Panc1 (cell line): Measurements from ENCODE around the gene PRR5. TPM values are rescaled to one million over a fixed set of nuclear protein-coding genes. Genes with fewer than 3 reads are reported as not detected.
A peak's percentile ranks its signal among the peaks of the same experiment; 100 is the strongest.

Source experiments
- ATAC-seq: fragments of 200-7000 bp; cut with Tn5 transposase; 2 replicates; pipeline ENCODE4 v1.9.1; 2020; ENCODE audit warnings: mild to moderate bottlenecking, moderate library complexity
- BruUV-seq: library from RNA; stranded (reverse); fragments of 400-500 nt; replicated peaks from 2 replicates; lab custom pipeline; 2021; lab: Mats Ljungman, UMichigan
- CTCF ChIA-PET: fragments of 300-600 bp; sonication (Branson Sonifier 250); formaldehyde crosslinking; loops from one replicate; lab custom pipeline; 2022; ENCODE audit warnings: antibody characterized with exemption; lab: Charles Lee
- POLR2A ChIA-PET: fragments of 300-600 bp; sonication (Branson Sonifier 250); formaldehyde crosslinking; loops from one replicate; lab custom pipeline; 2022; ENCODE audit warnings: antibody characterized with exemption; lab: Charles Lee
- DNase-seq: peaks from one replicate; pipeline ENCODE4 v3.0.0-alpha.2; 2010; ENCODE audit warnings: low read depth, low spot score
- H3K27ac ChIP-seq: 2 replicates; pipeline ENCODE4 v1.5.1; 2011; ENCODE audit warnings: mild to moderate bottlenecking, low read length, inconsistent platforms
- H3K27me3 ChIP-seq: fragments of 200-500 bp; sonication (Bioruptor generic); 2 replicates; pipeline ENCODE4 v1.6.0; 2014; ENCODE audit warnings: low read length, inconsistent platforms; ENCODE audit not compliant: control insufficient read depth, insufficient read depth
- H3K36me3 ChIP-seq: fragments of 200-500 bp; sonication (Bioruptor generic); 2 replicates; pipeline ENCODE4 v1.5.1; 2014; ENCODE audit warnings: inconsistent platforms, mild to moderate bottlenecking, low read length, moderate library complexity; ENCODE audit not compliant: control insufficient read depth, insufficient read depth
- H3K4me1 ChIP-seq: 2 replicates; pipeline ENCODE4 v1.5.1; 2011; ENCODE audit warnings: inconsistent platforms, mild to moderate bottlenecking, low read length, moderate library complexity; ENCODE audit not compliant: control insufficient read depth, insufficient read depth
- H3K4me3 ChIP-seq, 2 experiments: 2 replicates each; pipeline ENCODE4 v1.5.1; 2011 to 2012; ENCODE audit warnings: low read depth in 2 of 2, low read length in 2 of 2, mild to moderate bottlenecking in 2 of 2, inconsistent platforms in 1 of 2, moderate library complexity in 1 of 2
- H3K9me3 ChIP-seq: fragments of 200-500 bp; sonication (Bioruptor generic); 2 replicates; pipeline ENCODE4 v1.5.1; 2014; ENCODE audit warnings: low read depth, mild to moderate bottlenecking, inconsistent platforms, low read length, moderate library complexity; ENCODE audit not compliant: control insufficient read depth, insufficient read depth
- CTCF ChIP-seq: fragments of 450-650 bp; IDR thresholded peaks from 2 replicates; pipeline ENCODE4 v1.5.1; 2017; ENCODE audit warnings: mild to moderate bottlenecking
- POLR2AphosphoS5 ChIP-seq: IDR thresholded peaks from 2 replicates; pipeline ENCODE4 v1.6.1; 2012; ENCODE audit warnings: mild to moderate bottlenecking, low read depth, low read length, moderate library complexity
- REST ChIP-seq, 2 experiments: IDR thresholded peaks; 2 replicates each; pipeline ENCODE4 v1.6.1; 2011 to 2012; ENCODE audit warnings: low read depth in 2 of 2, control low read depth in 1 of 2, low read length in 1 of 2, mild to moderate bottlenecking in 1 of 2, moderate library complexity in 1 of 2; ENCODE audit not compliant: insufficient read depth in 1 of 2
- SIN3A ChIP-seq: IDR thresholded peaks from 2 replicates; pipeline ENCODE4 v1.6.1; 2012; ENCODE audit warnings: low read depth, mild to moderate bottlenecking, low read length, moderate library complexity, borderline replicate concordance; ENCODE audit not compliant: insufficient read depth
- TCF7L2 ChIP-seq: IDR thresholded peaks from 2 replicates; pipeline ENCODE4 v1.6.1; 2011; ENCODE audit warnings: mild to moderate bottlenecking, low read depth, low read length, inconsistent platforms
- in situ Hi-C: cut with HindIII; loops from 2 replicates; pipeline ENCODE4 v1.10.0; 2016; ENCODE audit warnings: low sequenced_read_pairs, low pct_unique_long_range_greater_than_20kb
- intact Hi-C: fragments of 100-400 bp; cut with micrococcal nuclease; formaldehyde crosslinking; loops from one replicate; pipeline ENCODE4 v1.10.0; 2022; ENCODE audit not compliant: unreplicated experiment
- total RNA-seq: library from RNA; stranded (reverse); gene quantifications from one replicate; pipeline ENCODE4 v1.2.1, GENCODE V29; 2021; ENCODE audit not compliant: unreplicated experiment

PRR5 gene
- total RNA-seq, 1 experiment from 2014 or later, result 11.5 TPM

GRCh38 chr22:44703255-44703870, 1.4 kb downstream of the PRR5 start:
- no peak for ATAC-seq
- no peak for DNase-seq
- H3K4me1 ChIP-seq, result peaks cover 11% of the 10 kb centered on the region; the same call in 1 of the 2 replicates
- TF ChIP-seq REST (IDR thresholded peaks at IDR 0.05; ENCODE audit: insufficient read depth in 1 of 2, low read depth in 2 of 2, low read length in 1 of 2) (no peak), CTCF (no peak), TCF7L2 (no peak), SIN3A (no peak), POLR2AphosphoS5 (no peak)
- in situ Hi-C loops (no loop called here), intact Hi-C loops (no loop called here)
- CTCF ChIA-PET, result no interaction called here
- peak overlapping the region; percentile 47 to 48 for H3K4me3 ChIP-seq
- no peak overlapping the region for H3K27ac ChIP-seq
- POLR2A ChIA-PET, result no interaction called here
- no peaks in the 10 kb centered on the region for H3K27me3 ChIP-seq
- BruUV-seq, result no TSS peak
- H3K9me3 ChIP-seq, result no peaks in the 10 kb centered on the region
- no peaks in the 10 kb centered on the region for H3K36me3 ChIP-seq

DNA sequence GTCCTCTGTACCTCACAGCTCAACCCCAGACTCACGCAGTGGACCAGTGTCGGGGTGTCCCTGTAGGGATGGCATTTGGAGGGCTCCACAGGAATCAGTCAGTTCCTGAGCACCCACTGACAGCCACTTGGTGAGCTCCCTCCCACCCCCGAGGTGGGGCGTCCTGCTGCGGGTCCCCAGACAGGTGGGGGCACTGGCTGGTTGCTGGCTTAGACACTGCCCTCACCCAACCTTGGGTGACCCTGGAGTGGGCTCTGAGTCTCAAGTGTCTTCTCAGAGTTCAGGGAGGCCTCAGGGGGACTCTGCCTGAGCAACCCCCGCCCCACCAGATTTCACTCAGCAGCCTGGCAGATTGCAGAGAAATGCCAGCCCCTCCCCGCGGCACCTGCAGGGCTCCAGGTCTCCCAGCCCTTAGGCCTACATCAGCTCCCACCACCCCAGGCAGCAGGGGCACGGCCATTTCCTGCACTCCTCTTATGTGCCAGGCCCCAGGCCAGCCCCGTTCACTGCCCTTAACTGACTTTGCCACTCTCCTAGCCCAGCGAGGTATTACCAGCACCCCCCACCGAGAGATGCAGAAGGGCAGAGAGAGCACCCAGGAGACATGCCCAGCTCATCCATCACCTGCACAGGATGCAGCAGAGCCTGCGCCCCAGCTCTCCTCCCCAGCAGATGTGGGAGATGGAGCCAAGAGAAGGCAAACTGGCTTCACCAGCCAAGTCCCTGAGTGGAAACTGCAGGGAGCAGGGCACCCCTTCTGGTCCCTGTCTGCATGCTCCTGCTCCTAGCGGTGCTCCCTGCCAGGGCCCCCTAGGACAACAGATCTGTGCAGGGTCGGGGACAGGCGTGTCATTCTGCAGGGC, 2.4 kb downstream of the PRR5 start:
- no TSS peak for BruUV-seq
- Histone ChIP-seq H3K4me3 (no peak overlapping the region), H3K4me1 (0 out of 2 replicates have a peak, but pooled peaks cover 4% of the 10 kb centered on the region), H3K27ac (no peak overlapping the region), H3K27me3 (no peaks in the 10 kb centered on the region), H3K9me3 (no peaks in the 10 kb centered on the region), H3K36me3 (no peaks in the 10 kb centered on the region)
- in situ Hi-C loops, result no loop called here
- CTCF ChIA-PET, result no interaction called here
- TF ChIP-seq TCF7L2 (no peak), CTCF (no peak), POLR2AphosphoS5 (no peak), REST (IDR thresholded peaks at IDR 0.05; ENCODE audit: insufficient read depth in 1 of 2, low read depth in 2 of 2, low read length in 1 of 2) (no peak), SIN3A (no peak)
- ATAC-seq (no peak), DNase-seq (no peak)
- intact Hi-C loops, result no loop called here
- POLR2A ChIA-PET, result no interaction called here
